ENCODE data around the gene ARAP1. TPM values are rescaled to one million over a fixed set of nuclear protein-coding genes. Genes with fewer than 3 reads are reported as not detected.

Gene ARAP1
- polyA plus RNA-seq, 3 donors, result 48.7 to 487 (median 79.0) TPM

- H3K9ac ChIP-seq (ENCODE audit: insufficient read depth, low read length, poor library complexity, severe bottlenecking), result no peak overlapping the region
- intact Hi-C loops (cut with micrococcal nuclease), result no loop called here
- no peak overlapping the region for H2AFZ ChIP-seq (ENCODE audit: insufficient read depth, low read depth, low read length, poor library complexity, severe bottlenecking)
- TF ChIP-seq, protein P1, sequence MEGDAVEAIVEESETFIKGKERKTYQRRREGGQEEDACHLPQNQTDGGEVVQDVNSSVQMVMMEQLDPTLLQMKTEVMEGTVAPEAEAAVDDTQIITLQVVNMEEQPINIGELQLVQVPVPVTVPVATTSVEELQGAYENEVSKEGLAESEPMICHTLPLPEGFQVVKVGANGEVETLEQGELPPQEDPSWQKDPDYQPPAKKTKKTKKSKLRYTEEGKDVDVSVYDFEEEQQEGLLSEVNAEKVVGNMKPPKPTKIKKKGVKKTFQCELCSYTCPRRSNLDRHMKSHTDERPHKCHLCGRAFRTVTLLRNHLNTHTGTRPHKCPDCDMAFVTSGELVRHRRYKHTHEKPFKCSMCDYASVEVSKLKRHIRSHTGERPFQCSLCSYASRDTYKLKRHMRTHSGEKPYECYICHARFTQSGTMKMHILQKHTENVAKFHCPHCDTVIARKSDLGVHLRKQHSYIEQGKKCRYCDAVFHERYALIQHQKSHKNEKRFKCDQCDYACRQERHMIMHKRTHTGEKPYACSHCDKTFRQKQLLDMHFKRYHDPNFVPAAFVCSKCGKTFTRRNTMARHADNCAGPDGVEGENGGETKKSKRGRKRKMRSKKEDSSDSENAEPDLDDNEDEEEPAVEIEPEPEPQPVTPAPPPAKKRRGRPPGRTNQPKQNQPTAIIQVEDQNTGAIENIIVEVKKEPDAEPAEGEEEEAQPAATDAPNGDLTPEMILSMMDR (IDR thresholded peaks at IDR 0.05), result no peak
- H3K27ac ChIP-seq (ENCODE audit: low read depth in 1 of 2, low read length in 2 of 2), result no peak overlapping the region
- H4K20me1 ChIP-seq (ENCODE audit: insufficient read depth, low read length), result no peaks in the 10 kb centered on the region
- Mint-ChIP-seq H3K27ac (peak overlapping the region in 1 of 7 donors; percentile 24), H3K4me3 (no peak overlapping the region), H3K27me3 (ENCODE audit: low read depth in 3 of 3) (peaks cover 12 to 22% (median 21%) of the 10 kb centered on the region in 3 donors), H3K4me1 (peaks cover 5% of the 10 kb centered on the region), H3K36me3 (no peaks in the 10 kb centered on the region), H3K9me3 (no peaks in the 10 kb centered on the region)
- H3K9me3 ChIP-seq (replicated peaks in 1 of 2; ENCODE audit: control insufficient read depth in 1 of 2, insufficient read depth in 1 of 2, low read length in 2 of 2), result no peaks in the 10 kb centered on the region
- no peak for DNase-seq
- no peaks in the 10 kb centered on the region for H3K79me2 ChIP-seq (ENCODE audit: insufficient read depth, low read length)
- no peak overlapping the region for H3K4me2 ChIP-seq (replicated peaks; ENCODE audit: extremely low read depth, low read length, poor library complexity, severe bottlenecking)
- WGBS (ENCODE audit: insufficient coverage), result 96% methylated on average over 6 of the region's 8 CpGs
- H3K4me1 ChIP-seq (ENCODE audit: control insufficient read depth in 1 of 2, insufficient read depth in 2 of 2, low read length in 2 of 2), result no peaks in the 10 kb centered on the region
- no peaks in the 10 kb centered on the region for H3K36me3 ChIP-seq (replicated peaks in 1 of 2; ENCODE audit: control insufficient read depth in 1 of 2, insufficient read depth in 2 of 2, low read length in 2 of 2)
- H3K27me3 ChIP-seq (ENCODE audit: control insufficient read depth in 2 of 2, insufficient read depth in 2 of 2, low read length in 2 of 2), result no peaks in the 10 kb centered on the region
- H3K4me3 ChIP-seq (replicated peaks in 1 of 3; ENCODE audit: low read depth in 2 of 3, low read length in 3 of 3), result no peak overlapping the region
Measured at GRCh38 chr11:72655014-72655413, 97.2 kb downstream of the ARAP1 start.

- intact Hi-C loops (cut with micrococcal nuclease), result no loop called here
- no peaks in the 10 kb centered on the region for H3K9me3 Mint-ChIP-seq
- no peak overlapping the region for H3K4me2 ChIP-seq (replicated peaks; ENCODE audit: extremely low read depth, low read length, poor library complexity, severe bottlenecking)
- no peaks in the 10 kb centered on the region for H4K20me1 ChIP-seq (ENCODE audit: insufficient read depth, low read length)
- no peaks in the 10 kb centered on the region for H3K9me3 ChIP-seq (replicated peaks in 1 of 2; ENCODE audit: control insufficient read depth in 1 of 2, insufficient read depth in 1 of 2, low read length in 2 of 2)
- no peak overlapping the region for H3K9ac ChIP-seq (ENCODE audit: insufficient read depth, low read length, poor library complexity, severe bottlenecking)
- H3K27ac ChIP-seq (ENCODE audit: low read depth in 1 of 2, low read length in 2 of 2), result no peak overlapping the region
- peak in 2 of 3 donors; percentile 27 to 77 for DNase-seq
- H3K36me3 ChIP-seq (replicated peaks in 1 of 2; ENCODE audit: control insufficient read depth in 1 of 2, insufficient read depth in 2 of 2, low read length in 2 of 2), result no peaks in the 10 kb centered on the region
- no peak overlapping the region for H3K4me3 ChIP-seq (replicated peaks in 1 of 3; ENCODE audit: low read depth in 2 of 3, low read length in 3 of 3)
- peaks cover 5% of the 10 kb centered on the region for H3K4me1 Mint-ChIP-seq
- peak overlapping the region in 1 of 7 donors; percentile 70 for H3K27ac Mint-ChIP-seq
- no peaks in the 10 kb centered on the region for H3K79me2 ChIP-seq (ENCODE audit: insufficient read depth, low read length)
- H3K4me3 Mint-ChIP-seq, result no peak overlapping the region
- no peaks in the 10 kb centered on the region for H3K27me3 ChIP-seq (ENCODE audit: control insufficient read depth in 2 of 2, insufficient read depth in 2 of 2, low read length in 2 of 2)
- TF ChIP-seq, protein P1 (IDR thresholded peaks at IDR 0.05), result no peak
- H3K27me3 Mint-ChIP-seq (ENCODE audit: low read depth in 3 of 3), result peaks cover 9 to 21% (median 19%) of the 10 kb centered on the region in 3 donors
- no peak overlapping the region for H2AFZ ChIP-seq (ENCODE audit: insufficient read depth, low read depth, low read length, poor library complexity, severe bottlenecking)
- no peaks in the 10 kb centered on the region for H3K4me1 ChIP-seq (ENCODE audit: control insufficient read depth in 1 of 2, insufficient read depth in 2 of 2, low read length in 2 of 2)
- no peaks in the 10 kb centered on the region for H3K36me3 Mint-ChIP-seq
- 100% methylated on average over 2 of the region's 3 CpGs for WGBS (ENCODE audit: insufficient coverage)
Measured at GRCh38 chr11:72653649-72654048, 98.6 kb downstream of the ARAP1 start.
